HepG2 (cell line): ENCODE results near the gene B3GAT3. TPM values are rescaled to one million over a fixed set of nuclear protein-coding genes. Genes with fewer than 3 reads are reported as not detected.

Source experiments
- HIC2 ChIP-seq: sonication (generic); formaldehyde crosslinking; IDR thresholded peaks from 2 replicates; pipeline ENCODE4 v1.9.0; 2022; ENCODE audit warnings: low read depth, missing genetic modification reagents
- KDM6A ChIP-seq: IDR thresholded peaks from 2 replicates; pipeline ENCODE4 v1.6.1; 2016; ENCODE audit warnings: low read depth
- NR1H2 ChIP-seq: sonication (generic); formaldehyde crosslinking; IDR thresholded peaks from 2 replicates; pipeline ENCODE4 v1.8.1; 2022; ENCODE audit warnings: low read depth, missing genetic modification reagents, borderline replicate concordance
- PHF8 ChIP-seq: sonication (generic); formaldehyde crosslinking; IDR thresholded peaks from 2 replicates; pipeline ENCODE4 v1.5.0; 2020; ENCODE audit warnings: missing genetic modification reagents
- PRPF4 ChIP-seq: fragments of 200-400 bp; formaldehyde crosslinking; IDR thresholded peaks from 2 replicates; pipeline ENCODE4 v1.6.1; 2016; ENCODE audit warnings: low read length, low read depth; ENCODE audit not compliant: poor library complexity, severe bottlenecking
- SUZ12 ChIP-seq: fragments of 150-350 bp; IDR thresholded peaks from 2 replicates; pipeline ENCODE4 v1.6.1; 2014; ENCODE audit warnings: low read depth, low read length
- TBX3 ChIP-seq: fragments of 450-650 bp; IDR thresholded peaks from 2 replicates; pipeline ENCODE4 v1.6.1; 2017; ENCODE audit warnings: antibody characterized with exemption, mild to moderate bottlenecking, inconsistent platforms, borderline replicate concordance
- THYN1 ChIP-seq: sonication (generic); formaldehyde crosslinking; IDR thresholded peaks from 2 replicates; pipeline ENCODE4 v1.8.1; 2023; ENCODE audit warnings: low read depth, mild to moderate bottlenecking, moderate library complexity, missing genetic modification reagents, borderline replicate concordance
- TIGD3 ChIP-seq: sonication (generic); formaldehyde crosslinking; IDR thresholded peaks from 2 replicates; pipeline ENCODE4 v1.5.1; 2020; ENCODE audit warnings: mild to moderate bottlenecking, missing genetic modification reagents, borderline replicate concordance
- U2AF2 ChIP-seq: fragments of 200-400 bp; formaldehyde crosslinking; IDR thresholded peaks from 2 replicates; pipeline ENCODE4 v1.6.1; 2017; ENCODE audit warnings: low read depth, mild to moderate bottlenecking, low read length
- XRCC5 ChIP-seq: fragments of 200-400 bp; formaldehyde crosslinking; optimal IDR thresholded peaks from 2 replicates; pipeline ENCODE3; 2017; ENCODE audit warnings: mild to moderate bottlenecking, low read length
- ZFP62 ChIP-seq: sonication (generic); formaldehyde crosslinking; IDR thresholded peaks from 2 replicates; pipeline ENCODE4 v1.4.0; 2020; ENCODE audit warnings: missing genetic modification reagents
- ZNF234 ChIP-seq: sonication (generic); formaldehyde crosslinking; conservative IDR thresholded peaks from 2 replicates; pipeline ENCODE4 v1.5.1; 2020; ENCODE audit warnings: mild to moderate bottlenecking, missing genetic modification reagents
- ZNF24 ChIP-seq: fragments of 450-650 bp; IDR thresholded peaks from 2 replicates; pipeline ENCODE4 v1.6.1; 2017; ENCODE audit warnings: antibody characterized with exemption, mild to moderate bottlenecking
- ZNF343 ChIP-seq: sonication (generic); formaldehyde crosslinking; IDR thresholded peaks from 2 replicates; pipeline ENCODE4 v1.4.0; 2020; ENCODE audit warnings: mild to moderate bottlenecking, missing genetic modification reagents
- ZNF550 ChIP-seq: sonication (generic); formaldehyde crosslinking; IDR thresholded peaks from 2 replicates; pipeline ENCODE4 v1.4.0; 2020; ENCODE audit warnings: mild to moderate bottlenecking, missing genetic modification reagents, borderline replicate concordance
- ZNF598 ChIP-seq: sonication (generic); formaldehyde crosslinking; IDR thresholded peaks from 2 replicates; pipeline ENCODE4 v1.5.1; 2020; ENCODE audit warnings: mild to moderate bottlenecking, missing genetic modification reagents, borderline replicate concordance
- ZNF670 ChIP-seq: sonication (generic); formaldehyde crosslinking; IDR thresholded peaks from 2 replicates; pipeline ENCODE4 v1.8.0; 2022; ENCODE audit warnings: mild to moderate bottlenecking, missing genetic modification reagents, borderline replicate concordance
- ZNF775 ChIP-seq: sonication (generic); formaldehyde crosslinking; IDR thresholded peaks from 2 replicates; pipeline ENCODE4 v1.4.0; 2020; ENCODE audit warnings: missing genetic modification reagents, mild to moderate bottlenecking, moderate library complexity, borderline replicate concordance
- ZNF776 ChIP-seq: sonication (generic); formaldehyde crosslinking; IDR thresholded peaks from 2 replicates; pipeline ENCODE4 v1.4.0; 2020; ENCODE audit warnings: mild to moderate bottlenecking, missing genetic modification reagents
- polyA plus RNA-seq, 8 experiments: library from polyadenylated mRNA; depleted of rRNA in 3 of 8; stranded (reverse) in 7 of 8; unstranded in 1 of 8; fragments of >200 nt; fragmentation: Illumina TruSeq in 4 of 8; extraction: Trizol in 4 of 8; gene quantifications; 2 replicates each; pipeline versions ENCODE4 v1.2.1 to v1.2.3, GENCODE V29; 2011 to 2016; ENCODE audit warnings: low read depth in 4 of 8, missing spikeins in 1 of 8, mixed read lengths in 1 of 8; ENCODE audit not compliant: insufficient read depth in 1 of 8
- total RNA-seq, 5 experiments: library from RNA; depleted of rRNA; stranded (reverse); fragments of >200 nt; fragmentation: Illumina TruSeq; extraction: Trizol; gene quantifications; 2 replicates each; pipeline ENCODE4 v1.2.3, GENCODE V29; 2016; ENCODE audit warnings: low read depth in 1 of 5
- TF ChIP-seq, protein P1 (sequence below): sonication (generic); formaldehyde crosslinking; IDR thresholded peaks from 2 replicates; pipeline ENCODE4 v1.4.0; 2020; ENCODE audit warnings: missing genetic modification reagents, low read depth, mild to moderate bottlenecking, borderline replicate concordance
- TF ChIP-seq, protein P2 (sequence below): sonication (generic); formaldehyde crosslinking; conservative IDR thresholded peaks from 2 replicates; pipeline ENCODE4 v1.4.0; 2020; ENCODE audit warnings: missing genetic modification reagents
- TF ChIP-seq, protein P3 (sequence below): sonication (generic); formaldehyde crosslinking; IDR thresholded peaks from 2 replicates; pipeline ENCODE4 v1.8.1; 2023; ENCODE audit warnings: missing genetic modification reagents, inconsistent platforms, borderline replicate concordance

B3GAT3 gene
- total and polyA plus RNA-seq, 2 of the 13 experiments (the other 11 are each of a cell fraction or from before 2014, with no cell fraction given): 21.3 to 26.1 TPM

- TF ChIP-seq, protein P1, sequence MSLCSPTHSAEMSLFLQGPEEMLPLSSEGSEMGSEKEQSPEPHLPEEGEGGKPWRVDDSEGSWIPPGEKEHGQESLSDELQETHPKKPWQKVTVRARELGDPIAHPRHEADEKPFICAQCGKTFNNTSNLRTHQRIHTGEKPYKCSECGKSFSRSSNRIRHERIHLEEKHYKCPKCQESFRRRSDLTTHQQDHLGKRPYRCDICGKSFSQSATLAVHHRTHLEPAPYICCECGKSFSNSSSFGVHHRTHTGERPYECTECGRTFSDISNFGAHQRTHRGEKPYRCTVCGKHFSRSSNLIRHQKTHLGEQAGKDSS: no peak
- TF ChIP-seq ZNF598 (CRISPR knock-in tag) (peak; percentile 84; the same call in 1 of the 2 replicates), PHF8 (CRISPR knock-in tag) (peak; percentile 66), TBX3 (peak; percentile 13; the same call in 1 of the 2 replicates), SUZ12 (no peak), ZNF775 (no peak), ZFP62 (CRISPR knock-in tag) (no peak), ZNF550 (CRISPR knock-in tag) (no peak), ZNF24 (no peak), ZNF343 (CRISPR knock-in tag) (no peak), HIC2 (CRISPR knock-in tag) (peak; percentile 55), NR1H2 (CRISPR knock-in tag) (no peak), XRCC5 (peak; percentile 54), THYN1 (CRISPR knock-in tag) (no peak), ZNF670 (no peak; the same call in none of the 2 replicates), ZNF234 (CRISPR knock-in tag) (no peak), ZNF776 (CRISPR knock-in tag) (peak; percentile 85), U2AF2 (no peak), TIGD3 (CRISPR knock-in tag) (no peak), KDM6A (0 out of 2 replicates have a peak, but pooled peaks have one; percentile 8), PRPF4 (no peak)
- TF ChIP-seq, protein P2, sequence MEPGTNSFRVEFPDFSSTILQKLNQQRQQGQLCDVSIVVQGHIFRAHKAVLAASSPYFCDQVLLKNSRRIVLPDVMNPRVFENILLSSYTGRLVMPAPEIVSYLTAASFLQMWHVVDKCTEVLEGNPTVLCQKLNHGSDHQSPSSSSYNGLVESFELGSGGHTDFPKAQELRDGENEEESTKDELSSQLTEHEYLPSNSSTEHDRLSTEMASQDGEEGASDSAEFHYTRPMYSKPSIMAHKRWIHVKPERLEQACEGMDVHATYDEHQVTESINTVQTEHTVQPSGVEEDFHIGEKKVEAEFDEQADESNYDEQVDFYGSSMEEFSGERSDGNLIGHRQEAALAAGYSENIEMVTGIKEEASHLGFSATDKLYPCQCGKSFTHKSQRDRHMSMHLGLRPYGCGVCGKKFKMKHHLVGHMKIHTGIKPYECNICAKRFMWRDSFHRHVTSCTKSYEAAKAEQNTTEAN: no peak; the same call in 1 of the 2 replicates
- TF ChIP-seq, protein P3, sequence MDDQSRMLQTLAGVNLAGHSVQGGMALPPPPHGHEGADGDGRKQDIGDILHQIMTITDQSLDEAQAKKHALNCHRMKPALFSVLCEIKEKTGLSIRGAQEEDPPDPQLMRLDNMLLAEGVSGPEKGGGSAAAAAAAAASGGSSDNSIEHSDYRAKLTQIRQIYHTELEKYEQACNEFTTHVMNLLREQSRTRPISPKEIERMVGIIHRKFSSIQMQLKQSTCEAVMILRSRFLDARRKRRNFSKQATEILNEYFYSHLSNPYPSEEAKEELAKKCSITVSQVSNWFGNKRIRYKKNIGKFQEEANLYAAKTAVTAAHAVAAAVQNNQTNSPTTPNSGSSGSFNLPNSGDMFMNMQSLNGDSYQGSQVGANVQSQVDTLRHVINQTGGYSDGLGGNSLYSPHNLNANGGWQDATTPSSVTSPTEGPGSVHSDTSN (CRISPR knock-in tag): no peak
These were observed at the start of gene B3GAT3 (continued) for GRCh38 chr11:62621567-62622470.
